Fibroblast of skin of left biceps (primary cell): Measurements from ENCODE around the gene RUBCN.
"Not testable (repeated sequence)": the region's sequence is repeated elsewhere in the genome, so short reads cannot be mapped to it uniquely, and the experiment has no call there.

Experiments
- DNase-seq, 2 experiments: peaks; one replicate each; pipeline ENCODE4 v3.0.0-alpha.2; 2013; ENCODE audit warnings: low read depth in 2 of 2

RUBCN gene

DNA sequence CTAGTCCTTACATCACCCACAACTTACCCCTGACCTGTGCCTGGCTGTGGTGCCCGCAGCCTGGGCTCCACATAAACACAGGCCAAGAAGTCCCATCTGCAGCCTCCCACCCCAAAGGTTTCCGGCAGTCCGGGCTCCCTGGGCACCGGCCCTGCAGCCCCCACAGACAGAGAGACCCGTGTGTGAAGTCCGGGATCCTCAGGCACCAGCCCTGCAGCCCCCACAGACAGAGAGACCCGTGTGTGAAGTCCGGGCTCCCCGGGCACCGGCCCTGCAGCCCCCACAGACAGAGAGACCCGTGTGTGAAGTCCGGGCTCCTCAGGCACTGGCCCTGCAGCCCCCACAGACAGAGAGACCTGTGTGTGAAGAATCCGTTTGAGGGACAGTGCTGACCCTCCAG is 78.0 kb downstream of the RUBCN start:
- not testable (repeated sequence) for DNase-seq

DNA sequence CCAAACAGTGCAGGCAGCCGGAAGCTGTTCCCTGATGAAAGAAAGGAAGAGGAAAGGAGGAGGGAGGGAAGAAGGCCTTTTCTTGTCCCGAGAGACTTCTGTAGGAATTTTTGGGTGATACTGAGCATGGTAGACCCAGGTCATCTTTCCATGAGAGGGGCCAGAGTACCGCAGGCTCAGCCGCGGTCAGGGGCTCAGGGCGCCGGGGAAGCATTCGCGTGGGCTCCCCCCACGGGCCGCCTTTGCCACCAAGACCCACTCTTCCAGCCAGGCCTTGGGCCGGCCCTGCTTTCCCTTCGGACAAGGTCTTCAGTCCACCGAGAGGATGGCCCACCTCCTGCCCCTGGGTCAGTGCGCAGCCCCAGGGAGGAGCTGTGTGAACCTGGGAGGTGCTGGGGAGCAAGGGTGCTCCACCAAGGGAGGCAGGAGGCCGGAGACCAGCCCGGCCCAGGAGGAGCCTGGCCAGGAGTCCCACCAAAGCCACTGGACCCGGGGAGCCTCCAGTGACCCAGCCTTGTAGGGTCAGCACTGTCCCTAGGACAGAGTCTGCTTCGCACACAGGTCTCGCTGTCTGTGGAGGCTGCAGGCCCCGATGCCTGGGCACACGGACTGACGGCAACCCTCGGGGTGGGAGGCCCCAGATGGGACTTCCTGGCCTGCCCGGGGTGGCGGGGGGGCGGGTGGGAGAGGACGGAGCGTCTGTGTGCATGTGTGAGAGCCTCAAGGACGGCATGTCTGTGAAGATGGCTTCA is 79.0 kb downstream of the RUBCN start:
- not testable (repeated sequence) for DNase-seq

DNA sequence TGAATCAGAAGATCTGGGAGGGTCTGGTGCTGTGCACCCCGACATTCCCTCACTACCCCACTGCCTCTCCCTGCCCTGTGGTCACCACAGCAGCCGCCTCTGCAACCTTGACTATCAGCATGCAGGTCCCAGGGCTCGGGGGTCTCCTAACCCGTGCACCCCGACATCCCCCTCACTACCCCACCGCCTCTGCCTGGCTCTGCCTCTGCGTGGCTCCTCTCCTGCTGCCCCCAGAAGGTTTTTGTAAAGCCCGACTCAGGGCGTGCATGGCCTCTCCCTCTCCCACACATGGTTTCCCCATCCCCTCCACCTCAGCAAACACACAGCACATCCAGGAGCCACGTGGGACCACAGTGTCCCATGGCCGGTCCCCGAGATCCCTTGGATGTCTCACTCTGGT is 79.7 kb downstream of the RUBCN start:
- not testable (repeated sequence) for DNase-seq

DNA sequence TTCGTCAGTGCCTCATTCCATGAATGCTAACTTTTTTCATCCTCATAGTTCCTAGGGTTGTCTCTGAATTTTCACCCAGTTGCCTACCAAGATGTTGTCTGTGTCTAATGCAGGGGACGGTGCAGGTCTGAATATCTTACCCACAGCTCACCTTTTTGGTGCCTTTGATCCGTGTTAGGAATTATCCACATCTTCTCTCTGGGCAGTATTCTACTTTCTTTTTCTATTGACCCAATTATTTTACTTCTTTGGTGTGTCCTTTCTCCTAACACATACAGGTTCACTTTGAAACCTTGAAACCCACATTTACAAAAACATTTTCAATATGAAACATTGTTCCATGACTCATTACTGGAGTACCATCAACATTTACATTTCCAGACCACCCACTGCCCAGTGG is 80.6 kb downstream of the RUBCN start:
- DNase-seq = not testable (repeated sequence)

DNA sequence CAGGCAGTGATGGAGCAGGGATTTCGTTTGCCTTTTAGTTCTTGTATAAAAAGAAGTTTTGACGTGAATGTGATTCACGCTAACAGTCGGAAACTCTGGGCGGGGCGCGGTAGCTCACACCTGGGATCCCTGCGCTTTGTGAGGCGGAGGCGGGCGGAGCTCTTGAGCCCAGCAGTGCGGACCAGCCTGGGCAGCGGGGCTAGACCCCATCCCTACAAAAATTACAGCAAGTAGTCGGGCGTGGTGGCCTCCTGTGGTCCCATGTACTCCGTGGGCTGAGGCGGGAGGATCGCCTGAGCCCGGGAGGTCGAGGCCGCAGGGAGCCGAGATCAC is 81.7 kb downstream of the RUBCN start:
- not testable (repeated sequence) for DNase-seq

DNA sequence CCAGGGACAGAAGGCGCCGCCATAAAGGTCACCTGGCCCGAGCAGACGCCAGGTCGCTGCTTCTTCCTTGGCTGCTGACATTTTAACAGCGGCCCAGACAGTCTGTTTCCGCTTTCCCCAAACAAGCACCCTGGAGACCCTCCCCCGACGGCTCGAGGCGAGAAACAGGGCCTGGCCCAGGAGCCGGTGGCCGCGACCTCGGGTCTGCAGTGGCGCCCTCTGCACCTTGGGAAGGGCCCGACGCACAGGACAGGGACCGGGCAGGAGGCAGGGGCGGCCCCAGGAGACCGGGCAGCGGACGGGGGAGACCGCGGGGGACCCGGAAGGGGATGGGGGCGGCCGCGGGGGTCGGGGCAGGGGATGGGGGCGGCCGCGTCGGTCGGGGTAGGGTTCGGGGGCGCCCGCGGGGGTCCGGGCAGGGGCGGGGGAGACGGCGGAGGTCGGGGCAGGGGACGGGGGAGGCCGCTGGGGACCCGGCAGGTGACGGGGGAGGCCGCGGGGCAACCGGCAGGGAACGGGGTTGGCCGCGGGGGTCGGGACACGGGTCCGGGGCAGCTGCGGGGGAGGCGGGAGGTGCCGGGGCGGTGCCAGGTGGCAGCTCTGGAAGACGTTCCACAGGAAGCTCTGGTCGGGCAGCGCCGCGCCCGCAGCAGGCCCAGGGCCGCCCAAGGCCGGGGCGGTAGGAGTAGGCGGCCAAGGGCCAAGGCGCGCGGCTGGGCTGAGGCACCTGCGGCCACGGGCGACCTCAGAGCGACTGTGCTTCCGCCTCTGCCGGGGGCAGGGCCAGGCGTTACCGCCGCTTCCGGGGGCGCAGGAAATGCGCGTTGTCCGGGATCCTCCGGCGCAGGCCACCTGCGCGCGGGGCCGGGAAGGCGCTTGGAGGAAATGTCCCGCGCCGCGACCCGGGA is 82.4 kb downstream of the RUBCN start:
- not testable (repeated sequence) for DNase-seq

DNA sequence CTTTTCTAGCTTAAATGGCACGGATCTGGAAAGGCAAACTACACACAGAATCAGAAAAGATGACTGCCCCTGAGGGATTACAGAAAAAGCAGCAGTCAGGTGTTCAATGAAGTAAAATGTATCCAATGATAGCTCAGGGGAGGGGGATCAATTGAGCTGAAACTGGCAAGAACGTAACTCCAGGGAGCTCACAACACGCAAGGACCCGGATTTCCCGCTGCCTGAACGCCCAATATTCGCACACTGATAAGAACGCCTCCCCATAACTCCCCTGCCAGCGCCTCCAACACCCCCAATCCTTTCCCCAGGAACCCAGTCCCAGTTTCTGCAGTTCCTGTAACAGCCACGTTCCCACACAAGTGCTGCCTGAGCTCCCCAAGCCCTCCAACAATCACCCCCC is 83.8 kb downstream of the RUBCN start:
- DNase-seq = not testable (repeated sequence)

DNA sequence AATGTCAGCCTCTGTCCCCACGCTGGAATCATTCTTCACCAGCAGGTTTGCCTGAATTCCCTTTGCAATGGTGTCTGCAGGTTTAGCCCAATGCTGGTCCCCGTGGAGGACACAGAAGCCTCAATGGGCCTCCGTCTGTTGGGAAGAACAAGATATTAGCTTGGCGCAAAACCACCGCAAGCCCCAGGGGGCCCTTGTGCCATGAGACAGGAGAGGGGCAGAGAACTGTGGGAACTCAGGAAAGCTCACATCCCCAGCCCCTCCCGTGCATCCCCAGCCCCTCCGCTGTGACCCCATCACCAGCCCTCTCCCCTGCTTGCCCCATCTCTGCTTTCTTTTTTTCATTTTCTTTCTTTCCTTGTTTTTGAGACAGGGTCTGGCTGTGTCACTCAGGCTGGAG is 89.1 kb downstream of the RUBCN start:
- not testable (repeated sequence) for DNase-seq

DNA sequence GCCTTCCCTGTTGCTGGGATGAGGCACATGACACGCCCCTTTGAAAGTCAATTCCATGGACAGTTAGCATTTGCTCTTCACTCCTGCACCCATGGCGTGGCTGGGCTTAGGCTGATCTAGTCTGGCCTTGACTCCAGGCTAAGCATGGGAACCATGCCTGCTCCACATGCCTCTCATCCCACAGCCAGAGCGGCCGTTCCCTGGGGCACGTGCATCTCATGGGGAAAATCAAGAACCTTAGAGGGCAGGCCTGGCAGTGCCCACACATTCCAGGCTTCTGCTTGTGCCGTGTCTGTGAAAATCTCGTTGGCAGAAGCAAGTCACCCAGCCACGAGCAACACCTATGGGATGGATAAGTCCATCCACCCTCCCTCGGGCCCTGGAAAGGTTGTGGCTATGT is 89.5 kb downstream of the RUBCN start:
- not testable (repeated sequence) for DNase-seq

DNA sequence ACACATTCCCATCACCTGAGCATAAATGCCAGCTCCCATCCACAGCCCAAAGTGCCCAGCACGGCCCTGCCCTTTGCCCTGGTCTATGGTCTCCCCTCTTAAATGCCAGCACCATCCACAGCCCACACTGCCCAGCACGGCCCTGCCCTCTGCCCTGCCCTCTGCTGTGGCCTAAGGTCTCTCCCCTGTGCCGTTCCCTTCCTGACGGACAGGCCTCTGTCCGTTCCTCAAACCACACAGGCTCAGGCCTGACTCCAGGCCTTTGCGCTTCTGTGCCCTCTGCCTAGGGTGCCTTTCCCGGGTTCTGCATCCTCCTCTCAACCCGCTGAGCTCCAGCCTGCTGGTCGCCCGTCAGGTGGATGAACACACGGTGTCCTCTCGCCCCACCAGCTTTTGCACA is 90.4 kb downstream of the RUBCN start:
- not testable (repeated sequence) for DNase-seq

DNA sequence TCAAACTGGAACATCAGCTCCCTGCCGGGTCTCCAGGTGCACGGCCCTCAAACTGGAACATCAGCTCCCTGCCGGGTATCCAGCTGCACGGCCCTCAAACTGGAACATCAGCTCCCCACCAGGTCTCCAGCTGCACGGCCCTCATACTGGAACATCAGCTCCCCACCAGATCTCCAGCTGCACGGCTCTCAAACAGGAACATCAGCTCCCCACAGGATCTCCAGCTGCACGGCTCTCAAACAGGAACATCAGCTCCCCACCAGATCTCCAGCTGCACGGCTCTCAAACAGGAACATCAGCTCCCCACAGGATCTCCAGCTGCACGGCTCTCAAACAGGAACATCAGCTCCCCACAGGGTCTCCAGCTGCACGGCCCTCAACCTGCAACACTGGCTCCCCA is 99.1 kb downstream of the RUBCN start:
- DNase-seq = not testable (repeated sequence)

DNA sequence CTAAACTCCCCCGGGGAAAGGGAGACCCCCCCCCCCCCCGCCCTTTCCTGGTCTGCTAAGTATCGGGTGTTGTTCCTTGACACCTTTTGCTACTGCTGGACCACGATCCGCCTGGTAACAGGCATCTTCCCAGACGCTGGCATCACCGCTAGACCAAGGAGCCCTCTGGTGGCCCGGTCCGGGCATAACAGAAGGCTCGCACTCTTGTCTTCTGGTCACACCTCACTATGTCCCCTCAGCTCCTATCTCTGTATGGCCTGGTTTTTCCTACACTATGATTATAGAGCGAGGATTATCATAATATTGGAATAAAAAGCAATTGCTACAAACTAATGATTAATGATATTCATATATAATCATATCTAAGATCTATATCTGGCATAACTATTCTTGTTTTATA is 104.7 kb downstream of the RUBCN start:
- not testable (repeated sequence) for DNase-seq

DNA sequence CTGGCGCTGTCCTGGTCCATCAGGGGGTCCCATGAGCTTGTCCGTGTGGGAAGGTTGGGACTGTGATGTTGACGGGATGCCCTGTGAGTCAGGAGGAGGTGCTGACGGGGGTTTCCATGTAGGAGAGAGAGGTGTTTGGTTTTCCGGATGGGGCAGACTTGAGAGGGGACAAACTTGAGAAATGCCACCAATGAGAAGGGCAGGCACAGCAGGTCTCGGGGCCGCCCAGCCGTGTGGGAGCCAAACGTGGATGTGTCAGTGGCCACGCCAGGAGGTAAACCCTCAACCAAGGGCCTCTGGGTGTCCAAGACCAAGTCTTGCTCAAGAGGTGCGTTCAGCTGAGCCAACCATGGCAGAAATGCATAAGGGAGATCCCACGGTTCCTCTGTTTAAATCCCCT is 105.9 kb downstream of the RUBCN start:
- not testable (repeated sequence) for DNase-seq

DNA sequence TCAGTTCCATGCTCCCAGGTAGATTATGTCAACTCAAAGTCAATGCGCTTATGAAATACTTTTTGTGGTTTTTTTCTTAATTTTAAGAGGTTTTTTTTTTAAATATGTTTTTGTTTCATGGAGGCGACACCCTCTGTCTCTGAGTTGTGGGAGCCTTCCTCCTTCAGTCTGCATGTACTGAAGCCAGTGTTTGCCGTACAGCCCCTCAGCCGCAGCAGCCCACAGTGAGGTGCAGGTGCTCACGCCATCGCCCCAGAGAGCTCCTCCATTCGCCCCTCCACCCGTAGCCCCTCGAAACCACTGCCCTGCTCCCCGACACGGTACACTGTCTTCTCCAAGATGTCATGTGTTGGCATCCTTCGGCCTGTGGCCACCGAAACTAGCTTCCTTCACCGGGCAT is 107.4 kb downstream of the RUBCN start:
- DNase-seq = not testable (repeated sequence)

DNA sequence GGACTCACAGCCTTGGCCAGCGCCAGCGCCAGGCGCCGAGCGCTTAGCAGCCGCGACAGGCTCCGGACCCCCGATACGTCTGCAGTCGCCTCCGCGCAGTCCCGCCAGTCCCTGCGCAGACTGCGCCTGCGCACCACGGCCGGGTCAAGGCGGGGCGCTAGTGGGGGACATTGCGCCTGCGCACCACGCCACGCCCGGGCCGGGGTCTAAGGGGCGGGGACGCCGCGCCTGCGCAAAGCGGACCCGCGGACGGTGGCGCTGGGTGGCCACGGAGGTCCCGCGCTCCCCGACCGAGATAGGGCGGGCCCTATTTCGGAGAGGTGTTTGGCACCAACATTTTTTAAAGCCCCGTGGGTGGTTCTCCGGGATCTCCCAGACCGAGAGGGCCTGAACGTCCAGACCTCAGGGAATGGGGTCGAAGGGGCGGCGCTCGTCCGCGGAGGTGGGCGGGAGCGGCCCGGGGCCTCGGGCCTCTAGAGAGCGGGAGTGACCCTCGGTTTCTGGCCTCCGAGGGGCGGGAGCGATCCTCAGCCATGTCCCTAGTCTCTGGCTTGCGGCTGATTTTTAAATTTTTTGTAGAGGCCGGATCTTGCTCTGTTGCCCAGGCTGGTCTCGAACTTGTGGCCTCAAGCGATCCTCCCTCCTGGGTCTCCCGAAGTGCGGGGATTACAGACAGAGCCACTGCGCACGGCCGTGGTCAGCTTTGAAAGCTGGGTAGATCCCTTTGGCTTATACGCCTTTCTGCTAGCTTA is 108.8 kb downstream of the RUBCN start:
- peak; percentile 22 to 43 for DNase-seq

DNA sequence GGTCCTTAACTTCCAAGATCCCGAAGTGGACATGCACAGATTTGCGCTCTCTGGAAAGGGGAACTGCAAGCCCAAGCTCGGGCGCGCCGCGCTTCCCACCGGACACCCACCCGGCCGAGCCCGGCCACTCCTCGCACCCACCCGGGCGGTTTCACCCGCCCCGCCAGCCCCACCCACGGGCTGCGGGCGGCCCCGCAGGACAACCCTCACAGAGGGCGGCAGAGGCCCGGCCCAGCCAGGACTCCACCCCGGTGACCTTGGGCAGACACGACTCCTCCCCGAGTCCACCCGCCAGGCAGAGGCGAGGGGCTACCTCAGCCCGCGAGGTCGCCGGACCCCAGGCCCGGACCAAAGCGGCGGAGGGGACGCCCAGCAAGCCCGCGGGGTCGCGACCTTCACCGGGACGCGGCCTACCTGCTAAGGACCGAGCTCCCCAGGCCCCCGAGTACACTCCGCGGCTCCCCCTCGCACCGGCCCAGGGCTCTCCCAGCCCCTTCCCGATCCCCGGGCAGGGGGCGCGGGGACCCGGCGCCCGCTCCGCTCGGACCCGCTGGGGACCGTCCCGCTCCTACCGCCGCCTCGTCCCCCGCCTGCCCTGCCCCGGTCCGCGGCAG is 109.4 kb downstream of the RUBCN start:
- DNase-seq = not testable (repeated sequence)

DNA sequence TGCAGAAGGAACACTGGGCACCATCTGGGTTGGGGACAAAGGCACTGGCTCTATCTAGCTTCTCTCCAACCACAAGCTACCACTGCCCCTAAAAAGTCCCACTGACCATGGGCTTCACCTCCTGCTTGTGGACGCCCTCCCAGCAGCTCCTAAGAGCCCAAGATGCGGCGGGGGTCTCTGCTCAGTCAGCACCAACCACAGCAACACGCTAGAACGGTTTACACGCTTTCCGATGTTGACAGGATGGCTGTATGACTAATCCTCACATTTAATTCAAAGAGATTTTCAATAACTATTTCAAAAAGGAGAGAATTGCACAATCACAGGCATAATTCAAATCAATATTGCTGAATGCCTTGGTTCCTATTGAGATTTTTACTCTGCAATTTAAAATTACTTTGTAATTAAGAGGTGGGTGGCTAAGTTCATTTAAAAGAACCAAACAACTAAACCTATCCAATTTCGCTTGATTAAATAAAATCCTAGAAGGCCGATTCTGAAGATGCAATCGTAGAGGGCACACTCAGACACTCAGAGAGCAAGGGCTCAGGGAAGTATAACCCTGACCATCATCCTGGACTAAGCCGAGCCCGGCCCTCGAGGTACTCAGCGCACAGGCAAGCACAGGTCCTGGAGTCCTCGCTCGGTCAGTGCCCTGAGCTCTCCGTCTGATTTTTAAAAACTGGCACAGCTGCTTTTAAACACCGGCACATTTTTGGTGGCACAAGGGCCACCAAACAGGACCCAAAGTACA is 110.1 kb downstream of the RUBCN start:
- DNase-seq = not testable (repeated sequence)

DNA sequence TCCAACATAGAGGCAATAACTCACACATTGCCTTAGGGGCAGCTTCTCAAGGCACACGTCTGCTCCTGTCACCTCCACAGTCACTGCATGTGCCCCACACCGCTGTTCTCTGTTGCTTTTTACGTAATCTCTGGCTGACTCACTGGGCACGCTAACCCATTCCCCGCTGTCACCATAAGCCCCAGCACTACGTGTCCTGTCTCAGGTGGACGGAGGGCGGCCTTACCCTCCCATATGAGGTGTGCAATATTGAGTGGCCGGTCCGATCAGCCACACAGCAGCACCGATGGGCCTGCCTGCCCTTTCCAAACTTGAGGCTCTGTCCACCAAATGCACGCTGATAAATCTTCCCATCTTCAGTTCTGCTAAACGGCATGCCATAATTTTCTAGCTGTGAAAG is 115.2 kb downstream of the RUBCN start:
- not testable (repeated sequence) for DNase-seq
